ENCODE results near the gene GPANK1.

The GPANK1 gene

DNA sequence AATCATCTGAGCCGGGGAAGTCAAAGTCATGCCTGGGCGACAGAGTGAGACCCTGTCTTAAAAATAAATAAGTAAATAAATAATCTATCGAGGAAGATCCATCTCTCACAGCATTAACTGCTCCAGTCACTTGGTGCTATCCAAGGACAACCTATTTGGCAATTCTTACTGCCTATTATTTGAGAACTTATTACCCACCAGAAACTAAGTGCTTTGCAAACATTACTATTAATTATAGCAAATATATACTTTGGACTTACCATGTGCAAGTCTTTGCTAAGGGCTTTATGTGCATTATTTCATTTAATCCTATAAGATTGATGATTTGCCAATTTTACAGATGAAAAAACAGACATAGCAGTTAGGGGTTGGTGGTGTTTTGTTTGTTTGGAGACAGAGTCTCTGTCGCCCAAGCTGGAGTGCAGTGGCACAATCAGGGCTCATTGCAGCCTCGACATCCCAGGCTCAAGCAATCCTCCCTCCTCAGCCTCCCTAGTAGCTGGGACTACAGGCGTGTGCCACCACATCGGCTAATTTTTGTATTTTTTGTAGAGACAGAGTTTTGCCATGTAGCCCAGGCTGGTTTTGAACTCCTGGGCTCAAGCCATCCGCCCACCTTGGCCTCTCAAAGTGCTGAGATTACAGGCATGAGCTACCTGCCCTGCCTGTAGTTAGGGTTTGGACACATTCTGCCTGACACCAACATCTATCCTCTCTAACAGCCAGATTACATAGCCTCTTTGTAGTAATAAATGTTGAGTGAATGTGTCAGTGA is 10.0 kb downstream of the GPANK1 start:
- H3K27ac ChIP-seq (ENCODE audit: low read length), result no peak overlapping the region
- WGBS (ENCODE audit: insufficient coverage, insufficient read length), result no CpG with 5 or more reads among the region's 8 CpGs
- 0 out of 2 replicates have a peak, but pooled peaks cover 2% of the 10 kb centered on the region for H3K4me1 ChIP-seq (ENCODE audit: control insufficient read depth, insufficient read depth, low read length)
- H3K9me3 ChIP-seq (ENCODE audit: control insufficient read depth, insufficient read depth, low read length), result no peaks in the 10 kb centered on the region
- no peak for DNase-seq (ENCODE audit: low read depth, low spot score)
- no peaks in the 10 kb centered on the region for H3K27me3 ChIP-seq (ENCODE audit: control insufficient read depth, insufficient read depth, low read length)
- no peaks in the 10 kb centered on the region for H3K36me3 ChIP-seq (ENCODE audit: control insufficient read depth, insufficient read depth, low read length)
- no peak overlapping the region for H3K4me3 ChIP-seq (ENCODE audit: low read length)

DNA sequence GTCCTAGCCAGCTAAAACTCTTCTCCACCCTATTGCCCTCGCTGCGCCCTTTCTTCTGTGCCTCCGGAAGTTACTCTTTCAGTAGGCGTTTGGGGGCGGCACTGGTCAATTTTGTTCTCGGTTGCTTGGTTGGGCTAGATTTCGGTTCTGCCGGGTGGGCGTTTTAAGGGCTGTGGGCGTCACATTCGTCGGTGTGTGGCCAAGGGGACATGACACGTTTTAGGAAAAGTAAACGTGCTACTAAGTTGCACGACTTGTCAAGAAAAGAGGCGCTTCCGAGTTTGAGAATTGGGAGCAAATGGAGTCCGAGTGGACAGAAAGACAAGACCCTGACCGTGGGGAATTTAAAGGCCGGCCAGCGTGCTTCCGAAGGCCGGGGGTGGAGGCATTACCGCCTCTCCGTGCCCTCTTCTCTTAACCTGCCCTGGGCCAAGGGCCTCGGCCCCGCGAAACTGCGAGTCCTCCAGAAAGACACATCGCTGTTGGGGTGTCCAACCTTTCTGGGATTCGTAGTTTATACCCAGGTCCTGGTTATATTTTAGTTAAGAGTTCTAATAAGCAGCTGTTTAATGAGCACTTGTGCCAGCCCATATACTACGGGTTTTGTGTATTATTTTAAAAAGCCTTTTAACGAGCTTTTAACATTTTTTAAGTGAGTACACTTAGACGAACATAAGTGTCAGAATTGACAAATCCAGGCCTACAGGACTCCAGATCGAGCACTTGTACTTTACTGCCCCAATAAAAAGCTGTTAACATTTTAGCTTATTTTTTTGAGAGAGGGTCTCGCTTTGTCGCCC is 11.7 kb downstream of the GPANK1 start:
- DNase-seq (ENCODE audit: low read depth, low spot score), result no peak
- Histone ChIP-seq H3K9me3 (ENCODE audit: control insufficient read depth, insufficient read depth, low read length) (no peaks in the 10 kb centered on the region), H3K36me3 (ENCODE audit: control insufficient read depth, insufficient read depth, low read length) (peaks cover 11% of the 10 kb centered on the region; the same call in 1 of the 2 replicates), H3K4me1 (ENCODE audit: control insufficient read depth, insufficient read depth, low read length) (no peaks in the 10 kb centered on the region), H3K27me3 (ENCODE audit: control insufficient read depth, insufficient read depth, low read length) (no peaks in the 10 kb centered on the region), H3K4me3 (ENCODE audit: low read length) (peak overlapping the region; percentile 90; the same call in 1 of the 2 replicates), H3K27ac (ENCODE audit: low read length) (no peak overlapping the region)
- WGBS (ENCODE audit: insufficient coverage, insufficient read length), result no CpG with 5 or more reads among the region's 37 CpGs

DNA sequence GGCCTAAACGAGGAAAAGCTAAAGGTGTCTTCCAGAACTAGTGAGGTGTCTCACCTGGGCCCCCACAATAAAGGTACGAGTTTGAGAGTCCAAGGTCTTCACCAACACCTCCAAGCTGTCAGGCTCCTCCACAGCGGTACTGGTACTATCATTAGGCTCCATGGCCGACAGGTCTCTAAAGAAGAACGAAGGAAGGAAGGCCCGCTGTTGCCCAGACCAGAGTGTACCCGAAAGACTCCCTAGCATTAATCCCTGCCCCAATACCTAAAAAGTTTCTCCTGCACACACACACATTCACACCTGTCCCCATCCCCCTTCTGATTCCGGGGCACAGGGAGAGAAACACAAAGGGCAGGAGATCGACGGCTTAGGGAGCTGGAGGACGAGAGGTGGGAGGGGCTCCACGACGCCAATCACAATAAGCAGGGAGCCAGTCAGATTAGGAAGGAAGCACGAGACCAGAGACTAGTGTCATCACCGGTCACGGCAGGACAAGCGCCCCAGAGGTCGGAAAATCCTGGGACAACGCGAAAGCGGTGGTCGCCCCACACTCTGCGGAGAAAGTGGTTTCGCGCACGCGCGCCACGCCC is 13.1 kb downstream of the GPANK1 start:
- no CpG with 5 or more reads among the region's 29 CpGs for WGBS (ENCODE audit: insufficient coverage, insufficient read length)
- peaks cover 11% of the 10 kb centered on the region; the same call in 1 of the 2 replicates for H3K36me3 ChIP-seq (ENCODE audit: control insufficient read depth, insufficient read depth, low read length)
- H3K4me1 ChIP-seq (ENCODE audit: control insufficient read depth, insufficient read depth, low read length), result no peaks in the 10 kb centered on the region
- H3K9me3 ChIP-seq (ENCODE audit: control insufficient read depth, insufficient read depth, low read length), result no peaks in the 10 kb centered on the region
- no peak overlapping the region for H3K27ac ChIP-seq (ENCODE audit: low read length)
- no peaks in the 10 kb centered on the region for H3K27me3 ChIP-seq (ENCODE audit: control insufficient read depth, insufficient read depth, low read length)
- peak overlapping the region; percentile 90 for H3K4me3 ChIP-seq (ENCODE audit: low read length)
- no peak for DNase-seq (ENCODE audit: low read depth, low spot score)

DNA sequence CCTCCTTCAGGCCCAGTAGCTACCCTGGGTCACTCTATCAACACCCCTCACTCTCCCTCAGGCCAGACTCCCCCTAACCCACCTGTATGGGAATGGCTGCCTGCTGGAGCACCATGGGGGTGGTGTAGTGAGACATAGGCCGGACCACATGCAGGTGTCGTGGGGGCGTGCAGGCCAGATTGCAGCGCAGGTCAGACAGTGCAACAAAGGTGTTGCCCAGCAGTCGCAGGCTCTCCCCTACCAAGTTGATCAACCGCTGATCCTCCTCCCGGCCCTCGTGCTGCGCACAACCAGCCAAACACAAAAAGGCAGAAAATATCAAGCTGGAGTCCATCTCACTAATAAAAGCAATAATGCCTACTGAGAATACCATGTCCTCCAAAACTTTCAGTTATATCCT is 19.5 kb downstream of the GPANK1 start:
- DNase-seq (ENCODE audit: low read depth, low spot score), result no peak
- Histone ChIP-seq H3K4me3 (ENCODE audit: low read length) (no peak overlapping the region), H3K27ac (ENCODE audit: low read length) (no peak overlapping the region), H3K27me3 (ENCODE audit: control insufficient read depth, insufficient read depth, low read length) (no peaks in the 10 kb centered on the region), H3K36me3 (ENCODE audit: control insufficient read depth, insufficient read depth, low read length) (peaks cover 56% of the 10 kb centered on the region), H3K9me3 (ENCODE audit: control insufficient read depth, insufficient read depth, low read length) (no peaks in the 10 kb centered on the region), H3K4me1 (ENCODE audit: control insufficient read depth, insufficient read depth, low read length) (no peaks in the 10 kb centered on the region)
- WGBS (ENCODE audit: insufficient coverage, insufficient read length), result no CpG with 5 or more reads among the region's 9 CpGs

DNA sequence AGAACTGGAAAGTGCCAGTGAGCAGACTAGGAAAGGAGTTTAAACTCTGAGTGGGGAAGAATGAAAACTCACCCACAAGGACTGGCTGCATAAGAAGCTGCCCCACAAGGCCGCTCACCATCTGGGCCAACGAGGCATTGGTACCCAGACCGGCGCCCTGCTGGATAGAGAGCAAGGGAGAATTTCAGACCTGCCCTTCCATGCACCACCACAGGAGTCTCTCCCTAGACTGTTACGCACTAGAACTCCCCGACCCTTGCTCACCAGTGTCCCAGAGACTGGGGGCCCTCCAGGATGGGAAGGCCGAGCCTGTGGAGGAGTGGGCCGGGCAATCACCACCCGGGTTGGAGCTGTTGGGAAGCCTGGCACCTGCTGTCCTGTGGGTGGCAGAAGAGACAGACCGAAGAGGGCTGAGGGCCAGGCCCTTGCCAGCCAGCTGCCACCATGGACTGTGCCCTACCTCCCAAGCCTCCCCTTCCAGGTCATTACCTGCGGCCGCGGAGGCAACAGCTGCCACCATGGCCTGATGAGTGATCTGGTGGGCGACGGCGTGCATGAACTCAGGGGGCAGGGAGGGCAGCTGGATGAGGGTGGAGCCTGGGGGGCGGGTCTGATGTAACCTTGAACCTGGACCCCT is 20.9 kb downstream of the GPANK1 start:
- Histone ChIP-seq H3K27ac (ENCODE audit: low read length) (no peak overlapping the region), H3K4me3 (ENCODE audit: low read length) (no peak overlapping the region), H3K36me3 (ENCODE audit: control insufficient read depth, insufficient read depth, low read length) (peaks cover 59% of the 10 kb centered on the region), H3K27me3 (ENCODE audit: control insufficient read depth, insufficient read depth, low read length) (no peaks in the 10 kb centered on the region), H3K4me1 (ENCODE audit: control insufficient read depth, insufficient read depth, low read length) (no peaks in the 10 kb centered on the region), H3K9me3 (ENCODE audit: control insufficient read depth, insufficient read depth, low read length) (no peaks in the 10 kb centered on the region)
- no peak for DNase-seq (ENCODE audit: low read depth, low spot score)
- no CpG with 5 or more reads among the region's 17 CpGs for WGBS (ENCODE audit: insufficient coverage, insufficient read length)

DNA sequence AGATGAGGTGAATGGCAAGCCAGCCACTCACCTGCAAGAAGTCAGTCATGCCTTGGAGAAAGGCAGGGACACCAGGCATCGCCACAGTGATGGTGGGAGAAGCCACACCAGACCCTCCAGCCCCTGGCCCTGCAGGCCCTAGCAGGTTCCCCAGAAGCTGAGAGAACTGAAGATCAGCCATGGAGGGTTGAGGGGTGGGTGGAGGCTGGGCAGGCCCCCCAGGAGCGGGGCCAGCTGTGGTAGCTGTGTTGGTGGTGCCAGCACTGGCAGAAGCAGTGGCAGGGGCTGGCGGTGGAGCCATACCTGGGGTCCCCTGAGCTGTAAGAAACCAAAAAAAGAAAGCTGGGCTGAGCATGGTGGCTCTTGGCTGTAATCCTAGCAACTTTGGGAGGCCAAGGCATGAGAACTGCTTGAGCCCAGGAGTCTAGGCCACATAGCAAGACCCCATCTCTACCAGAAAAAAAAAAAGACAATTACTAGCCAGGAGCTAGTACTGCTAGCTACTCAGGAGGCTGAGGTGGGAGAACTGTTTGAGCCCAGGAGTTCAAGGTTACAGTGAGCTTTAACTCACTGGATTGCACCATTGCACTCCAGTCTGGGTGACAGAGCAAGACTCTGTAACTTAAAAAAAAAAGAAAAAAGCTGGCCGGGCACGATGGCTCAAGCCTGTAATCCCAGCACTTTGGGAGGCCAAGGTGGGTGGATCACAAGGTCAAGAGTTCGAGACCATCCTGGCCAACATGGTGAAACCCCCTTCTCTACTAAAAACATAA is 21.8 kb downstream of the GPANK1 start:
- Histone ChIP-seq H3K36me3 (ENCODE audit: control insufficient read depth, insufficient read depth, low read length) (peaks cover 54% of the 10 kb centered on the region), H3K27me3 (ENCODE audit: control insufficient read depth, insufficient read depth, low read length) (no peaks in the 10 kb centered on the region), H3K27ac (ENCODE audit: low read length) (no peak overlapping the region), H3K4me1 (ENCODE audit: control insufficient read depth, insufficient read depth, low read length) (no peaks in the 10 kb centered on the region), H3K4me3 (ENCODE audit: low read length) (no peak overlapping the region), H3K9me3 (ENCODE audit: control insufficient read depth, insufficient read depth, low read length) (no peaks in the 10 kb centered on the region)
- no peak for DNase-seq (ENCODE audit: low read depth, low spot score)
- WGBS (ENCODE audit: insufficient coverage, insufficient read length), result no CpG with 5 or more reads among the region's 6 CpGs

DNA sequence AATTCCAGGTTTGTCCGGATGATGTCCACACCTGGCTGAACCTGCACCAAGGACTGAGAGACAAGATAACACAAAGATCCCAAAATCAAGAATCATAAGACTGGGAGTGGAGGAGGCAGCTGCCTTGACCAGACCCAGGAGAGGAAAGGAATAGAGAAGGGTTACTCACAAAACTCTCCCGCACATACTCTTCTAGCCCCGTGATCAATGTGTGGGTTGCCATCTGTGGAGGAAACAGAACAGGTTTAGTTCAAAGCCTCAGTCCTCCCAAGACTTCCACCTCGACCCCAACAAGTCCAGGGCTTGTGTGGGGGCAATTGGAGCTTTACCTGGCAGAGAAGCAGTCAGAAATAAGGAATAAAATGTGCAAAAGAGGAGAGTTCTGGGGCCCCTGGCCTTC is 23.4 kb downstream of the GPANK1 start:
- Histone ChIP-seq H3K27ac (ENCODE audit: low read length) (no peak overlapping the region), H3K27me3 (ENCODE audit: control insufficient read depth, insufficient read depth, low read length) (no peaks in the 10 kb centered on the region), H3K4me1 (ENCODE audit: control insufficient read depth, insufficient read depth, low read length) (no peaks in the 10 kb centered on the region), H3K9me3 (ENCODE audit: control insufficient read depth, insufficient read depth, low read length) (no peaks in the 10 kb centered on the region), H3K4me3 (ENCODE audit: low read length) (no peak overlapping the region), H3K36me3 (ENCODE audit: control insufficient read depth, insufficient read depth, low read length) (peaks cover 63% of the 10 kb centered on the region)
- DNase-seq (ENCODE audit: low read depth, low spot score), result no peak
- WGBS (ENCODE audit: insufficient coverage, insufficient read length), result no CpG with 5 or more reads among the region's 4 CpGs

DNA sequence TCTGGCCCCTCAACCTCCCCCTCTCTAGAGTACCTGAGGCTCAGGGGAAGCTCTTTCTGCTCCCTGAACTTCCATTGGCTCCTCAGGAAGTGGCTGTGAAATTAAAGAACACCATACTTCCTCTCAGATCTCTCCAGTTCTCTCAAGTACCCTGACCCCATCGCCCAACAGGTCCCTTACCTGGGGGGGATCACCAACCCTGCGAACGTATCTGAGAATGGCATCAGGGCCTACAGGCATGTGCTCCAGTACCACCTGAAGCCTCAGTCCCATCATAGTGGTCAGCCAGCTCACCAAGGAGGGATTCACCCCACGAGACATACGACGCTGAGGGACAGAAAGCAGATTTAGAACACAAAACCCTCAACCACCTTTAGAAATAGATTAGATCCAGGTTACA is 24.2 kb downstream of the GPANK1 start:
- Histone ChIP-seq H3K4me1 (ENCODE audit: control insufficient read depth, insufficient read depth, low read length) (no peaks in the 10 kb centered on the region), H3K36me3 (ENCODE audit: control insufficient read depth, insufficient read depth, low read length) (peaks cover 67% of the 10 kb centered on the region), H3K4me3 (ENCODE audit: low read length) (no peak overlapping the region), H3K27me3 (ENCODE audit: control insufficient read depth, insufficient read depth, low read length) (no peaks in the 10 kb centered on the region), H3K27ac (ENCODE audit: low read length) (no peak overlapping the region), H3K9me3 (ENCODE audit: control insufficient read depth, insufficient read depth, low read length) (no peaks in the 10 kb centered on the region)
- DNase-seq (ENCODE audit: low read depth, low spot score), result no peak
- no CpG with 5 or more reads among the region's 6 CpGs for WGBS (ENCODE audit: insufficient coverage, insufficient read length)

DNA sequence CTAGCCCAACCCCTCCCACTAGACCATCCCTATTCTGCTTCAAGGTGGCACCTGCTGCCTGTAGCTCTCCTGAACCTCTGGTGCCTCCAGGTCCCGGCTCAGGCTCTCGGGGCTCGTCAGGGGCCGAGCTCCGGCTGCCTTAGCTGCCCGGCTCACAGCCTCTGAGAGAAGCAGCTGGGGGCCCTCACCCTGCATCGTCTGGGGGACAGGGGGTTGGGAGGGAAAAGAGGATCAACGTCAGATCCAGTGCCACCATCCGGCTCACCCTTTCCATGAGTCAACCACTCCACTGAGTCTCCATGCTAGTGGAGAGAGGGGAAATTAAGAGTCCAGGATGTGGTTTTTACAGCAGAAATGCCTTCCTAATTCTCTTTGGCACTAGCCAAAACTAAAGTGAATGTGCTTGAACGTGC is 25.3 kb downstream of the GPANK1 start:
- Histone ChIP-seq H3K9me3 (ENCODE audit: control insufficient read depth, insufficient read depth, low read length) (no peaks in the 10 kb centered on the region), H3K36me3 (ENCODE audit: control insufficient read depth, insufficient read depth, low read length) (peaks cover 69% of the 10 kb centered on the region), H3K27ac (ENCODE audit: low read length) (no peak overlapping the region), H3K27me3 (ENCODE audit: control insufficient read depth, insufficient read depth, low read length) (no peaks in the 10 kb centered on the region), H3K4me3 (ENCODE audit: low read length) (no peak overlapping the region), H3K4me1 (ENCODE audit: control insufficient read depth, insufficient read depth, low read length) (no peaks in the 10 kb centered on the region)
- WGBS (ENCODE audit: insufficient coverage, insufficient read length), result no CpG with 5 or more reads among the region's 10 CpGs
- no peak for DNase-seq (ENCODE audit: low read depth, low spot score)
